OCI-LY1 (cell line): ENCODE data around the gene VWC2.

Experiments
- CTCF ChIP-seq: fragments of 200-600 bp; sonication (generic), shearing (Covaris generic); IDR thresholded peaks from 2 replicates; pipeline ENCODE4 v1.5.1; 2017; ENCODE audit warnings: mild to moderate bottlenecking, antibody characterized with exemption, low read length, moderate library complexity, mixed read lengths
- EZH2 ChIP-seq: fragments of 200-600 bp; sonication (generic), shearing (Covaris generic); IDR thresholded peaks from 2 replicates; pipeline ENCODE4 v1.8.0; 2017; ENCODE audit warnings: borderline replicate concordance, mixed run types, mild to moderate bottlenecking, antibody characterized with exemption, low read length, moderate library complexity, mixed read lengths

GRCh38 chr7:49724071-49724470 lies 49.4 kb upstream of the VWC2 start:
- TF ChIP-seq CTCF: no peak
- no peak for TF ChIP-seq EZH2
